Mucosa of stomach (tissue), 1 donor: Measurements from ENCODE around the gene ABTB2.

ENCODE experiments used
- H3K27me3 ChIP-seq: one replicate; pipeline ENCODE4 v1.7.0; 2013; ENCODE audit warnings: mild to moderate bottlenecking, low read length; ENCODE audit not compliant: control insufficient read depth, insufficient read depth
- H3K36me3 ChIP-seq: one replicate; pipeline ENCODE4 v1.7.0; 2013; ENCODE audit warnings: low read length; ENCODE audit not compliant: control insufficient read depth, insufficient read depth
- H3K4me1 ChIP-seq: one replicate; pipeline ENCODE4 v1.7.0; 2013; ENCODE audit warnings: mild to moderate bottlenecking, low read length; ENCODE audit not compliant: control insufficient read depth, insufficient read depth
- H3K4me3 ChIP-seq: one replicate; pipeline ENCODE4 v1.7.0; 2013; ENCODE audit warnings: low read length
- H3K9ac ChIP-seq: one replicate; pipeline ENCODE4 v1.7.0; 2013; ENCODE audit warnings: mild to moderate bottlenecking, low read length, moderate library complexity
- H3K9me3 ChIP-seq: one replicate; pipeline ENCODE4 v1.7.0; 2013; ENCODE audit warnings: mild to moderate bottlenecking, low read length, moderate library complexity; ENCODE audit not compliant: control insufficient read depth
- donor health status: Pancreatic carcinoma.

The ABTB2 gene

GRCh38 chr11:34147581-34147980 is 210.2 kb downstream of the ABTB2 start:
- peaks cover 17% of the 10 kb centered on the region for H3K36me3 ChIP-seq
- no peaks in the 10 kb centered on the region for H3K27me3 ChIP-seq
- no peak overlapping the region for H3K4me3 ChIP-seq

DNA sequence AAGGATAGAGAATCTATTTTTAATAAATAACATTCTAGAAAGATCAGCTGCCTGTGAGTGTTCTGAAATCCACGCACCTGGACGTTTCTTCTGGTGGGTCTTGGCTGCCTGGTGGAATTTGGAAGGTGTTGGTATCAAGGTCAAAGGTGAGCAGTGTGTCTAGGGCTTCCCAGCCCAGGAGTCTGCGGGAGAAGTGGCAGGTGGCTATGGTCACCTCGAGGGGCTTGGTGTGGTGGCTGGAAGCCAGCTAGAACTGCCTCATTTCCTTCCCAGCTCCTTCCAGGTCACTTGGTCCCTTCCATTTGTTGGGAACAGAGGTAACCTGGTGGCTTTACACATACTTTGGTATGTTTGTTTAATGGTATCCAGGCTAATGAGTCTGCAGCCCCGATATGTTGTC is 210.9 kb downstream of the ABTB2 start:
- Histone ChIP-seq H3K36me3 (peaks cover 17% of the 10 kb centered on the region), H3K9me3 (no peaks in the 10 kb centered on the region), H3K9ac (no peak overlapping the region), H3K4me1 (no peaks in the 10 kb centered on the region), H3K4me3 (no peak overlapping the region), H3K27me3 (no peaks in the 10 kb centered on the region)

More at GRCh38 chr11:34147581-34147980, 210.2 kb downstream of the ABTB2 start:
- no peaks in the 10 kb centered on the region for H3K9me3 ChIP-seq
- no peak overlapping the region for H3K9ac ChIP-seq
- H3K4me1 ChIP-seq = no peaks in the 10 kb centered on the region

- Histone ChIP-seq H3K4me3 (no peak overlapping the region), H3K9me3 (no peaks in the 10 kb centered on the region), H3K4me1 (no peaks in the 10 kb centered on the region), H3K36me3 (peaks cover 17% of the 10 kb centered on the region), H3K27me3 (no peaks in the 10 kb centered on the region), H3K9ac (no peak overlapping the region)
These were observed 211.4 kb downstream of the ABTB2 start for GRCh38 chr11:34146411-34146810.

GRCh38 chr11:34145847-34146381 is 211.9 kb downstream of the ABTB2 start:
- Histone ChIP-seq H3K27me3 (no peaks in the 10 kb centered on the region), H3K9me3 (no peaks in the 10 kb centered on the region)

DNA sequence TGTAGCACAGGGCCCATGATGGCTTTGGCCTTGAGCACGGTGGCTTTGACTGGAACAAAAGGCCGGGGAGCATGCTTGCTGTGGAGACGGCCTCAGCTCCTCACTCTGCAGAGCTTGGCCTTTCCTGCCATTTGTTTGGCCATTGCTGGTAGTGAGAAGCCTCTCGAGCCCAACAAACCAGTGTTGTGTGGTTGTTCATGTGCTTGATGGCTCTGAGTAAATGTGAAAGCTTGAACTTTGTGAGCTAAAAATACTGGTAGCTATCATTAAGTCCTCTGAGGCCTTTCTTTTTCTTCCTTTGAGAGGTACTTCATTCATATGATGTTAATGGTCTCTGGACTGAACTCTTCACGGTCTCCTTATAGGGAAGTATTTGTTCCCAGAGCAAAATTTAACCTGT is 212.7 kb downstream of the ABTB2 start:
- no peaks in the 10 kb centered on the region for H3K9me3 ChIP-seq
- H3K9ac ChIP-seq = no peak overlapping the region
- H3K27me3 ChIP-seq = no peaks in the 10 kb centered on the region
- peaks cover 17% of the 10 kb centered on the region for H3K36me3 ChIP-seq
- H3K4me1 ChIP-seq = no peaks in the 10 kb centered on the region
- no peak overlapping the region for H3K4me3 ChIP-seq

More at GRCh38 chr11:34145847-34146381, 211.9 kb downstream of the ABTB2 start:
- H3K4me1 ChIP-seq = no peaks in the 10 kb centered on the region
- no peak overlapping the region for H3K9ac ChIP-seq
- H3K36me3 ChIP-seq = peaks cover 17% of the 10 kb centered on the region
- H3K4me3 ChIP-seq = no peak overlapping the region

- no peaks in the 10 kb centered on the region for H3K9me3 ChIP-seq
- no peak overlapping the region for H3K4me3 ChIP-seq
- H3K27me3 ChIP-seq = no peaks in the 10 kb centered on the region
- peaks cover 21% of the 10 kb centered on the region for H3K36me3 ChIP-seq
- H3K9ac ChIP-seq = no peak overlapping the region
- H3K4me1 ChIP-seq = no peaks in the 10 kb centered on the region
These were observed 214.8 kb downstream of the ABTB2 start for GRCh38 chr11:34143048-34143447.

GRCh38 chr11:34140149-34140548 is 217.7 kb downstream of the ABTB2 start:
- no peaks in the 10 kb centered on the region for H3K9me3 ChIP-seq
- H3K4me1 ChIP-seq = no peaks in the 10 kb centered on the region
- peaks cover 21% of the 10 kb centered on the region for H3K36me3 ChIP-seq
- H3K27me3 ChIP-seq = no peaks in the 10 kb centered on the region
- no peak overlapping the region for H3K4me3 ChIP-seq
- H3K9ac ChIP-seq = no peak overlapping the region

DNA sequence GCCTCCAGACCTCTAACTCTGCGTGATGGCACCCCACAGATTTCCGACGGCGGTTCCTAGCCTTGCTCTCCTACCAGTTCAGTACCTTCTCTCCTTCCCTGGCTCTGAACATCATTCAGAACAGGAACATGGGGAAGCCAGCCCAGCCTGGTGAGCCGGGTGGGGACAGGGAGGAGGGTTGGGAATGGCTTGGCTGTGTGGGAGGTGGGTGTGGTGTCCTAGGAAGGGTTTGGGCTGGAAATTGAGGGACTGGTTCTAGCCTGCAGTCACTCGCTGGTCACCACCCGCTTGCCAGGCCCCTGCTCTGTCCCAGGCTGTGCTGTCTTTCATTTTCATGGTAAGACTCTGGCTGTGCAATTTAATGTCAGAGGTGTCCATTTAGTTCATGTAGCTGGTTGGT is 218.5 kb downstream of the ABTB2 start:
- Histone ChIP-seq H3K9me3 (no peaks in the 10 kb centered on the region), H3K27me3 (no peaks in the 10 kb centered on the region), H3K9ac (no peak overlapping the region), H3K36me3 (peaks cover 21% of the 10 kb centered on the region), H3K4me3 (no peak overlapping the region), H3K4me1 (no peaks in the 10 kb centered on the region)

DNA sequence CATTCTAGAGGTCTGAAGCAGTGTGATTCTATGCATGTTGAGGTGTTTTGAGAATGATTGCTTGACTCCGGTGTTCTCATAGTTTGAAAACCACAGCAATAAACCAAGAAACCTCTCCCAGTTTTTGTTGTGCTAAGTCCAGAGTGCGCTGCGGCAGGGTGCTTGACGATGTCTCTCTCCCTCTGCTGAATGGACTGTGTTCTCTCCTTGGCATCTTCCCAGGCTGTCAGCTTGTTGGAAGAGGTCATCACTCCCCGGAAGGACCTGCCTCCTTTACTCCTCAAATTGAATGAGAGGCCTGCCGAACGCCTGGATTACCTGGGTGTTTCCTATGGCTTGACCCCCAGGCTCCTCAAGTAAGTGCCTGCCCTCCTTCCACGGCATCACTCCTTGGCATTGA is 221.4 kb downstream of the ABTB2 start:
- Histone ChIP-seq H3K36me3 (peaks cover 15% of the 10 kb centered on the region), H3K9ac (no peak overlapping the region), H3K27me3 (no peaks in the 10 kb centered on the region), H3K4me1 (no peaks in the 10 kb centered on the region), H3K9me3 (no peaks in the 10 kb centered on the region), H3K4me3 (no peak overlapping the region)

GRCh38 chr11:34135439-34135838 is 222.4 kb downstream of the ABTB2 start:
- Histone ChIP-seq H3K36me3 (peaks cover 15% of the 10 kb centered on the region), H3K9ac (no peak overlapping the region), H3K27me3 (no peaks in the 10 kb centered on the region), H3K4me1 (no peaks in the 10 kb centered on the region), H3K4me3 (no peak overlapping the region), H3K9me3 (no peaks in the 10 kb centered on the region)

DNA sequence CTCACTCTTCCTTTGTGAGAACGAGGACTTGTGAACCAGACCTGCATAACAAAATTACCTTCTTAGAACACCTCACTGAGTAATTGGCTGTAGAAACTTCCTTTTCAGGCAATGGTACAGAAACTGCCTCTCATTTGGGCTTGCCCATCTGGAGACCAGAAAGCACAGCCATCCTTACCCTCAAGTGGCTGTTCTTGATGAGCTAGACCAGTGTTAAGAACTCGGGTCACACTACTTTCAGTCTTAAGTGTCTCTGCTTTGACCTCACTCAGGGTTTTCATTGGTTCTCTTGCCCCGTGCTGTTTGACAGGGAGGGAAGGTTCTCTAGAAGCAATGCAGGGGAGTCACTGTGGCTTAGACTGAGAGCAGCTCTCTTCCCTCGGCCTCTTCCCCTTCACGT is 223.0 kb downstream of the ABTB2 start:
- H3K4me3 ChIP-seq = no peak overlapping the region
- peaks cover 15% of the 10 kb centered on the region for H3K36me3 ChIP-seq
- H3K4me1 ChIP-seq = no peaks in the 10 kb centered on the region
- no peak overlapping the region for H3K9ac ChIP-seq
- H3K9me3 ChIP-seq = no peaks in the 10 kb centered on the region
- H3K27me3 ChIP-seq = no peaks in the 10 kb centered on the region

DNA sequence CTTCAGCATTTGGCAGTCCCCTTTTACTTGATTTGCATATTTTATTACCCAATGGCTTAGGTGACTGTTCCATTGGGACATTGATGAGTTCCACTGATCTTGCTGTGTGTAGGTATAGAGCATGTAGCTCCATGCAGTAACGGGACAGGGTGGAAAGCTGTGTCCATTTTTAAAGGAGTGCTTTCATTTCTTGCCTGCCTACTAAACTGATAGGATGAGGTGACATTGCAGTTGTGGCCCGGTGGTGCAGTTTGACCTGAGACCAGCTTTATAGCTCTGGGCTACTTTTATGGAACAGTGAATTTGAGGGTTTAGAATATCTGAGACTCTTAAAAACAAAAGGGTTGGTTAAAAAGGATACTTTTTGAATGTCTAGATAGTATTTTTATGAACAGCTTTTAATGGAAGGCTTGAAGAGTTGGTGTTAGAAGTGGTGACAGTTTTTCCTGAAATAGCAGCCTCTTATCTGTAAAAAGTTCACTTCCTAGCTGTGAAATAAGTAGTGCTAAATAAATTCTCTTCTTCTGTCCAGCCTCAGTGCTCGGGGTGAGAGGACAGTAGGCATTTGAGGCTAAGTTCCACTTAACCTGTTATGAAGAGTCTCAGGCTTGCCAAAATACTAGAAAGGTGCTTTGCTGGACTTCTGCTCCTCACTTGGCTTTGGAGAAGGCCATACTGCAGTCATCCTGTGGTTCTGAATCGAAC is 225.4 kb downstream of the ABTB2 start:
- H3K9me3 ChIP-seq = no peaks in the 10 kb centered on the region
- peaks cover 9% of the 10 kb centered on the region for H3K36me3 ChIP-seq
- no peak overlapping the region for H3K9ac ChIP-seq
- no peak overlapping the region for H3K4me3 ChIP-seq
- no peaks in the 10 kb centered on the region for H3K4me1 ChIP-seq
- no peaks in the 10 kb centered on the region for H3K27me3 ChIP-seq
